PFSK-1 (cell line): ENCODE data around the gene SFT2D3.

ENCODE experiments used
- FOXP2 ChIP-seq: optimal IDR thresholded peaks from 2 replicates; pipeline ENCODE3; 2011; ENCODE audit warnings: borderline replicate concordance, control low read depth, inconsistent platforms; ENCODE audit not compliant: insufficient read depth; ENCODE audit errors: extremely low read length, extremely low read depth
- POLR2AphosphoS5 ChIP-seq: IDR thresholded peaks from 2 replicates; pipeline ENCODE4 v1.6.1; 2012; ENCODE audit warnings: low read depth, mild to moderate bottlenecking, control low read depth, low read length, moderate library complexity
- REST ChIP-seq, 2 experiments: IDR thresholded peaks; 2 replicates each; pipeline versions ENCODE4 v1.6.1 to v1.8.0; 2011 to 2012; ENCODE audit warnings: low read depth in 2 of 2, low read length in 2 of 2, control low read depth in 1 of 2, inconsistent platforms in 1 of 2, mild to moderate bottlenecking in 1 of 2, moderate library complexity in 1 of 2; ENCODE audit not compliant: insufficient read depth in 1 of 2
- SIN3A ChIP-seq: IDR thresholded peaks from 2 replicates; pipeline ENCODE4 v1.6.1; 2012; ENCODE audit warnings: mild to moderate bottlenecking, low read length, moderate library complexity, borderline replicate concordance; ENCODE audit not compliant: insufficient read depth
- TAF1 ChIP-seq: IDR thresholded peaks from 2 replicates; pipeline ENCODE4 v1.6.1; 2012; ENCODE audit warnings: low read length, control low read depth, borderline replicate concordance; ENCODE audit not compliant: insufficient read depth

SFT2D3 gene

GRCh38 chr2:127654084-127654837 is 47.0 kb upstream of the SFT2D3 start:
- TF ChIP-seq SIN3A: no peak
- no peak for TF ChIP-seq FOXP2
- no peak for TF ChIP-seq POLR2AphosphoS5
- TF ChIP-seq REST (IDR thresholded peaks at IDR 0.05; ENCODE audit: insufficient read depth in 1 of 2, low read depth in 2 of 2, low read length in 2 of 2): no peak
- TF ChIP-seq TAF1: no peak

DNA sequence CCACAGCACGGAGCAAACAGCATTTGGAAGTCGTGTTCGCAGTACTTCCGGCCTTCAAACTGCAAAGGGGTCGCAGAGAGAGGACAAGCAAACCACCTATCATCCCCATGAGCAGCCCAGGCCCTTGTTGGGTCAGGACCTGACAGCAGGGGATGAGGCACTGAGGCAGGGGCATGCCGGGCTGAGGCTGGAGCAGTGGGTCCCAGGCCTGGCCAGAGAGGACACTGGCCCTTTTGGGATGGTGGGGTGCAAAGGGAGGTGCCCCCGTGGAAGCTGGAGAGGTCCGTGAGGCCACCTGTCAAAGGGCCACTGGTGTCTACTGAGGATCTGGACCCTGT is 46.5 kb upstream of the SFT2D3 start:
- TF ChIP-seq SIN3A (no peak), POLR2AphosphoS5 (no peak), REST (IDR thresholded peaks at IDR 0.05; ENCODE audit: insufficient read depth in 1 of 2, low read depth in 2 of 2, low read length in 2 of 2) (no peak), FOXP2 (no peak), TAF1 (no peak)

- TF ChIP-seq SIN3A (no peak), FOXP2 (no peak), TAF1 (no peak), POLR2AphosphoS5 (no peak), REST (IDR thresholded peaks at IDR 0.05; ENCODE audit: insufficient read depth in 1 of 2, low read depth in 2 of 2, low read length in 2 of 2) (no peak)
These were observed 45.9 kb upstream of the SFT2D3 start for GRCh38 chr2:127655209-127656073.

- TF ChIP-seq POLR2AphosphoS5 (no peak), TAF1 (no peak)
These were observed 44.6 kb upstream of the SFT2D3 start for GRCh38 chr2:127656569-127657231.

GRCh38 chr2:127657232-127657595 is 44.1 kb upstream of the SFT2D3 start:
- no peak for TF ChIP-seq FOXP2
- TF ChIP-seq REST (IDR thresholded peaks at IDR 0.05; ENCODE audit: insufficient read depth in 1 of 2, low read depth in 2 of 2, low read length in 2 of 2): no peak
- no peak for TF ChIP-seq POLR2AphosphoS5
- no peak for TF ChIP-seq TAF1
- no peak for TF ChIP-seq SIN3A
